SKM-1 treated with dmso at 0.1 percent for 144 hours (cell line): ENCODE measurements around the gene XRN1.
A peak's percentile ranks its signal among the peaks of the same experiment; 100 is the strongest.
"Not testable (repeated sequence)": the region's sequence is repeated elsewhere in the genome, so short reads cannot be mapped to it uniquely, and the experiment has no call there.

ENCODE experiments used
- DNase-seq: peaks from one replicate; lab custom pipeline; 2025; ENCODE audit not compliant: unreplicated experiment; lab: John Stamatoyannopoulos, UW

The XRN1 gene

DNA sequence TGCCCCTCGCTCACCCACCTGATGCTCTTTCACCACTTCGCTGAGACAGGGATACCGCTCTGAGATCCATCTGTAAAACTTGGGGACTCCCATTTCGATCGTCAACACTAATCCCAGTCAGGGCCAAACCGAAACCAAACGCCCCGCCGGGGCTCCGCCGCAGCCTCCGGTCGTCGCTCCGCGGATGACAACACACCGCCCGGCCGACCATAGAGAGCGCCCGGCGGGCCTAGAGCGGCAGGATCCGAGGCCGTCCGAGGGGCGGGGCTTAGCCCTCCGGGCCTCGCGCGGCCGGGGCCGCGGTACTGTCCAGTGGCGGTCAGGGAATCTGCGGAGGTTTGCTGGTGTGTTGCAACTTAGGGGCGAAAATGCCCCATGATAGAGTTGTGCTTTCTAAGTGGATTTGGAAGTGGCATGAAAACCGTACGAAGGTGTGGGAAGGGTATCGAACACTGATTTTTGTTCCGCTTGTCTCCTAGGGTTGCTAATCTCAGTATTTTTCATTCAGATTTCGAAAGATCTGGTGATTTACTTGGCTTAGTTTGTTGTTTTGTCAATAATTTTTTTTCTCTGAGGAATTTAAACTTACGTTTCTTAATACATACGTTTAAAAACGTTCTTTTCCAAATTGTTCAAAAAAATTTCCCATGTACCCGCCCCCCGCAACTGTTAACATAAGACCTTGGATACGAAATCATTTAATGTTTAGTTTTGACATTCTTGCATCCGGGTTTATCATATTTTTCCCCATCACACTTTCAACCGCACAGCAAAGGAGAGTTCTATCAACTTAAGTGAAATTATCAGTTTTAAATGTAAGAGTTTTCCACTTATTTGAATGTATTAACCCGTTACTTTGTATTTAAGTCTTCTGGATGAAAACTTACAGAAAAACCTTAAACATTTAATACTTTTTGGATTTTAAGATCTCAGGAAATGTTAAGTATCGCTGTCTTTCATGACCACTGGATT is at the start of gene XRN1:
TSS of gene XRN1 (minus strand) at position 186 of the 972 bp plus-strand sequence. CDS start at position 93, 93 bp downstream.
- DNase-seq, result peak; percentile 84

GRCh38 chr3:142495103-142495502 is 47.3 kb upstream of the XRN1 start:
- DNase-seq, result no peak

GRCh38 chr3:142492184-142492583 is 44.3 kb upstream of the XRN1 start:
- DNase-seq, result no peak

DNA sequence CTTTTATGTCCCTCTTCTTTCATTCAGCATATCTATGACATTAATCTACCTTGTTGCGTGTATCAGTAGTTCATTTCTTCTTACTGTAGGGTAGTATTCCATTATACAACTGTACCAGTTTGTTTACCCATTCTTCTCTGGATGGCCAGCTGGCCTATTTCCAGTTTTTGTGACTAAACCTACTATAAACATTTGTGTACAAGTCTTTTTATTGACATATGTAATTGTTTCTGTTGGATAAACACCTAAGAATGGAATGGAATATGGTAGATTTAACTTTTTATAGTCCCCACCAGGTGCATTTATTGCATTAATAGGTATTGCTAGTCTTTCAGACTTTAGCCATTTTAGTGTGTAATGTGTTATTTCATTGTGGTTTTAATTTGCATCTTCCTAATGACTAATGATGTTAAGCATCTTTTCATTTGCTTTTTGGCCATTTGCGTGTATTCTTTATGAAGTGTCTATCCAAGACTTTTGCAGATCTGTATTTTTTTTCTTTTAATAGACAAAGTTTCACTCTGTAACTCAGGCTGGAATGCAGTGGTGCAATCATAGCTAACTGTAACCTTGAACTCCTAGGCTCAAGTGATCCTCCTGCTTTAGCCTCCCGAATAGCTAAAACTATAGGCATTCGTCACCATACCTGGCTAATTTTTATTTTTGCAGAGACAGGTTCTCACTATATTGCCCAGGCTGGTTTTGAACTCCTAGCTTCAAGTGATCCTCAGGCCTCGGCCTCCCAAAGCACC is 41.9 kb upstream of the XRN1 start:
- DNase-seq, result no peak

- no peak for DNase-seq
Observed at GRCh38 chr3:142484912-142485435, 37.1 kb upstream of the XRN1 start.

DNA sequence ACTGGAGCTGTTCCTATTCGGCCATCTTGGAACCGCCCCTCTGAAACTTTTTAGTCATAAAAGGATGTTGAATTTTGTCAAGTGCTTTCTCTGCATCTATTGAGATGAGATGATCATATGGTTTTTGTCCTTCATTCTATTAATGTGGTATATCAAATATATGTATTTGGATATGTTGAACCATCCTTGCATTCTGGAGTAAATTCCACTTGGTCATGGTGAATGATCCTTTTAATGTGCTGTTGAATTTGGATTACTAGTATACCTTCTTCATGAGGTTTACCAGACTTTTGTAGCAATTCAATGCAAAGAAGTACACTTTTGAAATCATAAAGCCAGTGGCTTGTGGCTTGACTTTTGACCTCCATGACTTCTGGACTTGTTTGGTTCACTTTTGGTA is 33.4 kb upstream of the XRN1 start:
- DNase-seq, result no peak

DNA sequence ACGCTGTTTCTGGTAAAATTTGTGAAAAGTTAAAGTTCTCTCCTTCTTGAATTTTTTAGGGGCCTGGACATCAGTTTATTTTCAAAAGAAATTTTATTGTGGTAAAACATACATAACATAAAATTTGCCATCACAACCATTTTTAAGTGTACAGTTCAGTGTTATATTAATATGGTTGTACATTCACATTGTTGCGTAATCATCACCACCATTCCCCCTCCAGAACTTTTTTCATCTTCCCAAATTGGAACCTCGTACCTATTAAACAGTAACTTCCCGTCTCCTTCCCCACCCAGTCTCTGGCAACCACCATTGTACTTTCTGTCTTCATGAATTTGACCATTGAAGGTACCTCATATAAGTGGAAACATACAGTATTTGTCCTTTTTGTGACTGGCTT is 23.0 kb upstream of the XRN1 start:
- DNase-seq, result no peak

GRCh38 chr3:142468456-142468855 is 20.6 kb upstream of the XRN1 start:
- no peak for DNase-seq

GRCh38 chr3:142467768-142468167 is 19.9 kb upstream of the XRN1 start:
- DNase-seq, result no peak

DNA sequence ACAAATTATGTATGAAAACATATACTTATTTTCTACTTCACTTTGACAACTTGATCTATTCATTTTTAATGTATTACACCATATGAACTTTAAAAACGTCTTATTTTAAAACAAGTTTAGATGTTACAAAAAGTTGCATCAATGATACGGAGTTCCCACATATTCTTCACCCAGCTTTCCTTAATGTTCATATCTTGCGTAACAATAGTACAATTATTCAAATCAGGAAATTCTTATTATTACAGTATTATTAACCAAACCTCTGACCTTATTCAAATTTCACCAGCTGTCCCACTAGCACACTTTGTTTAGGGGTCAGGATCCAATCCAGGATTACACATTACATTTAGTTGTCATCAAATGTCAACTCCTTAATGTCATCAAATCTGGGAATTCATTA is 12.9 kb upstream of the XRN1 start:
- DNase-seq, result no peak

- no peak for DNase-seq
Observed at GRCh38 chr3:142459929-142460328, 12.1 kb upstream of the XRN1 start.

DNA sequence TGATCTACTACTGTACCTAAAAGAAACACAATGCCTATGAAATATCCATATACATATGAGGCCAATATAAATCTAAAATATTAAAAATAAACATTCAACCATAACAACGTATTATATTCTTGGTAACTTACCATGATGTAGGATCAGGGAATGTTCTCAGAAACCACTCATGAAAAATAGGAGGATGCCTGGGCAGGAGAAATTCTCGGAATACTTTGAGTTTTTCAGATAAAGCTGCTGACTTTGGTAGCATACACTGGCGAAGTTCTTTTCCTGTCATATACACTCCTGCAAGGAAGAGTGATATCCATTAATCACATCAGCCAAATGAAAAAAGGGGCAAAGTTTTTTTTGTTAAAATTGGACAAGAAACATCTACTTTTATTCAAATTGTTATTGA is 11.3 kb upstream of the XRN1 start:
- DNase-seq, result no peak

GRCh38 chr3:142450881-142451280 is 3.0 kb upstream of the XRN1 start:
- no peak for DNase-seq

- no peak for DNase-seq
Observed at GRCh38 chr3:142450189-142450588, 2.4 kb upstream of the XRN1 start.

- no peak for DNase-seq
Observed at GRCh38 chr3:142447301-142447851, 461 bp downstream of the XRN1 start.

GRCh38 chr3:142445816-142446254 is 2.0 kb downstream of the XRN1 start:
- no peak for DNase-seq

DNA sequence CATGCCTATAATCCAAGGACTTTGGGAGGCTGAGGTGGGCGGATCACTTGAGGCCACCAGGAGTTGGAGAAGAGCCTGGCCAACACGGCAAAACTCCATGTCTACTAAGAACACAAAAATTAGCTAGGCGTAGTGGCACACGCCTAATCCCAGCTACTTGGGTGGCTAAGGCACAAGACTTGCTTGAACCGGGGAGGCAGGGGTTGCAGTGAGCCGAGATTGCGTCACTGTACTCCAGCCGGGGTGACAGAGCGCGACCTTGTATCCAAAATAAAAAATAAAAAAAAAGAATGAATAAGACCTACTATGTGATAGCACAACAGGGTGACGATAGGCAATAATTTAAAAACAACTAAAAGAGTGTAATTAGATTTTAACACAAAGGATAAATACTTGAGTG is 3.5 kb downstream of the XRN1 start:
- no peak for DNase-seq

DNA sequence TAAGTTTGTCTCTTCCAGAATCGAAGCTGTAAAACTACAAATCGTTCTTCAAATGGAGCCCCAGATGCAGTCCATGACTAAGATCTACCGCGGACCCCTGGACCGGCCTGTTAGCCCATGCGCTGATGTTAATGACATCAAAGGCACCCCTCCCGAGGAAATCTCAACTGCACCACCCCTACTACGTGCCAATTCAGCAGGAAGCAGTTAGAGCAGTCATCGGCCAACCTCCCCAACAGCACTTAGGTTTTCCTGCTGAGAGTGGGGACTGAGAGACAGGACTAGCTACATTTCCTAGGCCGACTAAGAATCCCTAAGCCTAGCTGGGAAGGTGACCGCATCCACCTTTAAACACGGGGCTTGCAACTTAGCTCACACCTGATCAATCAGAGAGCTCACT is 4.8 kb downstream of the XRN1 start:
- not testable (repeated sequence) for DNase-seq

DNA sequence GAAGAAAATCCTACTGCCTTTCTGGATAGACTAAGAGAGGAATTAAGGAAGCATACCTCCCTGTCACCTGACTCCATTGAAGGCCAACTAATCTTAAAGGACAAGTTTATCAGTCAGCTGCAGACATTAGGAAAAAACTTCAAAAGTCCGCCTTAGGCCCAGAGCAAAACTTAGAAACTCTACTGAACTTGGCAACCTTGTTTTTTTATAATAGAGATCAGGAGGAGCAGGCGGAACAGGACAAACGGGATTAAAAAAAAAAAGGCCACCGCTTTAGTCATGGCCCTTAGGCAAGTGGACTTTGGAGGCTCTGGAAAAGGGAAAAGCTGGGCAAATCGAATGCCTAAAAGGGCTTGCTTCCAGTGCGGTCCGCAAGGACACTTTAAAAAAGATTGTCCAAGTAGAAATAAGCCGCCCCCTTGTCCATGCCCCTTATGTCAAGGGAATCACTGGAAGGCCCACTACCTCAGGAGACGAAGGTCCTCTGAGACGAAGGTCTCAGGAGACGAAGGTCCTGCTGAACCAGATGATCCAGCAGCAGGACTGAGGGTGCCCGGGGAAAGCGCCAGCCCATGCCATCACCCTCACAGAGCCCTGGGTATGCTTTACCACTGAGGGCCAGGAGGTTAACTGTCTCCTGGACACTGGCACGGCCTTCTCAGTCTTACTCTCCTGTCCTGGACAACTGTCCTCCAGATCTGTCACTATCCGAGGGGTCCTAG is 8.2 kb downstream of the XRN1 start:
- DNase-seq, result not testable (repeated sequence)

GRCh38 chr3:142438096-142438495 is 9.7 kb downstream of the XRN1 start:
- not testable (repeated sequence) for DNase-seq
